H1 (cell line): Measurements from ENCODE around the gene HADHB. TPM values are rescaled to one million over a fixed set of nuclear protein-coding genes. Genes with fewer than 3 reads are reported as not detected.

Experiments used
- CTCF ChIA-PET: fragments of 300-600 bp; sonication (Branson Sonifier 250); formaldehyde crosslinking; loops from one replicate; lab custom pipeline; 2021; ENCODE audit not compliant: partially characterized antibody; lab: Charles Lee
- POLR2A ChIA-PET: fragments of 300-600 bp; sonication (Branson Sonifier 250); formaldehyde crosslinking; loops from one replicate; lab custom pipeline; 2021; ENCODE audit warnings: inconsistent platforms; ENCODE audit not compliant: partially characterized antibody; lab: Charles Lee
- DNase-seq, 2 experiments: peaks; one replicate each; pipeline versions ENCODE4 v3.0.0 to v3.0.0-alpha.2; 2010 to 2022; ENCODE audit warnings: low spot score in 2 of 2, low read depth in 1 of 2, mixed read lengths in 1 of 2
- FAIRE-seq: peaks from 2 replicates; lab custom pipeline; 2011; peaks lifted over from hg19 to GRCh38; lab: Jason Lieb, UNC
- H2AFZ ChIP-seq: 2 replicates; pipeline ENCODE4 v1.8.1; 2012; ENCODE audit warnings: low read length, inconsistent platforms
- H2AK5ac ChIP-seq: 2 replicates; pipeline ENCODE4 v1.6.1; 2013; ENCODE audit warnings: low read depth, low read length
- H2BK120ac ChIP-seq: replicated peaks from 2 replicates; pipeline ENCODE3; 2013; ENCODE audit warnings: low read depth, low read length, inconsistent platforms
- H2BK12ac ChIP-seq: 2 replicates; pipeline ENCODE4 v1.6.1; 2013; ENCODE audit warnings: low read depth, low read length
- H2BK15ac ChIP-seq: 2 replicates; pipeline ENCODE4 v1.6.1; 2013; ENCODE audit warnings: low read length
- H2BK20ac ChIP-seq: 2 replicates; pipeline ENCODE4 v1.6.1; 2013; ENCODE audit warnings: low read length
- H2BK5ac ChIP-seq: 2 replicates; pipeline ENCODE4 v1.6.1; 2013; ENCODE audit warnings: low read depth, low read length
- H3K14ac ChIP-seq: 2 replicates; pipeline ENCODE4 v1.6.1; 2013; ENCODE audit warnings: inconsistent platforms; ENCODE audit not compliant: insufficient read length
- H3K18ac ChIP-seq: 2 replicates; pipeline ENCODE4 v1.6.1; 2013; ENCODE audit warnings: low read length; ENCODE audit errors: extremely low read depth
- H3K23ac ChIP-seq: 2 replicates; pipeline ENCODE4 v1.6.1; 2013; ENCODE audit warnings: inconsistent platforms; ENCODE audit not compliant: insufficient read length
- H3K23me2 ChIP-seq: 2 replicates; pipeline ENCODE4 v1.6.1; 2013; ENCODE audit warnings: low read depth, low read length
- H3K27ac ChIP-seq: 2 replicates; pipeline ENCODE4 v1.6.1; 2011; ENCODE audit warnings: low read depth, low read length, inconsistent platforms
- H3K27me3 ChIP-seq, 4 experiments: replicated peaks in 1 of 4; 1 replicate in 1 of 4; 2 replicates in 3 of 4; pipeline versions ENCODE4 v1.6.1 to v1.8.1; 2011 to 2013; ENCODE audit warnings: low read length in 3 of 4, mild to moderate bottlenecking in 3 of 4, inconsistent platforms in 2 of 4, mixed read lengths in 2 of 4, moderate library complexity in 1 of 4; ENCODE audit not compliant: control insufficient read depth in 3 of 4, insufficient read depth in 3 of 4; ENCODE audit errors: extremely low read depth in 1 of 4
- H3K36me3 ChIP-seq, 4 experiments: 2 replicates each; pipeline versions ENCODE4 v1.6.1 to v1.8.1; 2011 to 2013; ENCODE audit warnings: mild to moderate bottlenecking in 4 of 4, low read length in 3 of 4, moderate library complexity in 2 of 4, control low read depth in 1 of 4, inconsistent platforms in 1 of 4; ENCODE audit not compliant: insufficient read depth in 4 of 4, control insufficient read depth in 2 of 4
- H3K4ac ChIP-seq: replicated peaks from 2 replicates; pipeline ENCODE3; 2013; ENCODE audit warnings: low read length, low read depth, mixed read lengths, inconsistent platforms; ENCODE audit not compliant: insufficient read length
- H3K4me1 ChIP-seq, 4 experiments: replicated peaks in 1 of 4; 1 replicate in 1 of 4; 2 replicates in 3 of 4; pipeline versions ENCODE4 v1.6.1 to v1.8.1; 2011 to 2013; ENCODE audit warnings: low read length in 3 of 4, inconsistent platforms in 2 of 4, mixed read lengths in 1 of 4; ENCODE audit not compliant: insufficient read depth in 4 of 4, control insufficient read depth in 3 of 4
- H3K4me2 ChIP-seq, 2 experiments: 2 replicates each; pipeline versions ENCODE4 v1.6.1 to v1.8.1; 2011 to 2013; ENCODE audit warnings: low read depth in 2 of 2, low read length in 2 of 2, control low read depth in 1 of 2, inconsistent platforms in 1 of 2, mild to moderate bottlenecking in 1 of 2; ENCODE audit not compliant: insufficient read depth in 1 of 2
- H3K4me3 ChIP-seq, 4 experiments: fragments of 200-600, 300-600 bp in 1 of 4; sonication (generic), shearing (Covaris generic), sonication (Bioruptor Twin) in 1 of 4; 2 replicates each; pipeline versions ENCODE4 v1.5.1 to v1.8.1; 2011 to 2016; ENCODE audit warnings: low read length in 4 of 4, low read depth in 3 of 4, control low read depth in 2 of 4, inconsistent platforms in 2 of 4, mild to moderate bottlenecking in 2 of 4, mixed read lengths in 1 of 4, moderate library complexity in 1 of 4; ENCODE audit not compliant: insufficient read depth in 2 of 4; ENCODE audit errors: extremely low read depth in 1 of 4
- H3K56ac ChIP-seq: replicated peaks from 2 replicates; pipeline ENCODE3; 2013; ENCODE audit warnings: low read depth, mild to moderate bottlenecking, mixed read lengths, low read length, inconsistent platforms; ENCODE audit not compliant: insufficient read length
- H3K79me1 ChIP-seq: 2 replicates; pipeline ENCODE4 v1.6.1; 2013; ENCODE audit warnings: low read depth, low read length, control low read depth
- H3K79me2 ChIP-seq, 2 experiments: 2 replicates each; pipeline versions ENCODE4 v1.6.1 to v1.8.1; 2012 to 2013; ENCODE audit warnings: low read length in 2 of 2, mild to moderate bottlenecking in 2 of 2, inconsistent platforms in 1 of 2; ENCODE audit not compliant: insufficient read depth in 2 of 2, control insufficient read depth in 1 of 2
- H3K9ac ChIP-seq, 4 experiments: replicated peaks in 1 of 4; 1 replicate in 1 of 4; 2 replicates in 3 of 4; pipeline versions ENCODE4 v1.6.1 to v1.8.1; 2011 to 2013; ENCODE audit warnings: low read depth in 3 of 4, low read length in 3 of 4, control low read depth in 2 of 4, mild to moderate bottlenecking in 2 of 4, moderate library complexity in 2 of 4, inconsistent platforms in 1 of 4; ENCODE audit errors: extremely low read depth in 1 of 4
- H3K9me3 ChIP-seq, 2 experiments: 2 replicates each; pipeline versions ENCODE4 v1.6.1 to v1.8.1; 2012 to 2013; ENCODE audit warnings: mild to moderate bottlenecking in 2 of 2, moderate library complexity in 2 of 2, control low read depth in 1 of 2, inconsistent platforms in 1 of 2, low read depth in 1 of 2, low read length in 1 of 2, mixed read lengths in 1 of 2; ENCODE audit not compliant: insufficient read depth in 2 of 2
- H4K20me1 ChIP-seq, 2 experiments: replicated peaks in 1 of 2; 2 replicates each; pipeline versions ENCODE3 to v1.8.1; 2011 to 2013; ENCODE audit warnings: inconsistent platforms in 2 of 2, low read length in 2 of 2, mild to moderate bottlenecking in 1 of 2; ENCODE audit not compliant: insufficient read depth in 2 of 2, control insufficient read depth in 1 of 2
- H4K5ac ChIP-seq: 2 replicates; pipeline ENCODE4 v1.6.1; 2013; ENCODE audit warnings: low read length, low read depth, mixed read lengths, inconsistent platforms; ENCODE audit not compliant: insufficient read length
- H4K8ac ChIP-seq: 2 replicates; pipeline ENCODE4 v1.8.0; 2013; ENCODE audit warnings: mild to moderate bottlenecking, moderate library complexity, low read length, inconsistent platforms; ENCODE audit not compliant: insufficient read depth; ENCODE audit errors: extremely low read depth
- H4K91ac ChIP-seq: replicated peaks from 2 replicates; pipeline ENCODE3; 2013; ENCODE audit warnings: low read length, mixed read lengths, inconsistent platforms; ENCODE audit not compliant: insufficient read length
- RAD21 ChIP-seq, 2 experiments: IDR thresholded peaks in 1 of 2; conservative IDR thresholded peaks in 1 of 2; 2 replicates each; pipeline ENCODE4 v1.6.1; 2011; ENCODE audit warnings: low read depth in 2 of 2, low read length in 2 of 2, improper control_type of control experiment in 1 of 2, inconsistent platforms in 1 of 2, mild to moderate bottlenecking in 1 of 2, moderate library complexity in 1 of 2
- TBP ChIP-seq: IDR thresholded peaks from 2 replicates; pipeline ENCODE4 v1.6.1; 2011; ENCODE audit warnings: low read depth, low read length, improper control_type of control experiment
- WGBS, 2 experiments: shearing (Covaris generic) in 1 of 2; methylation state at CpG; one replicate each; pipeline versions ENCODE4 v1.1.6 to v1.1.7; 2013 to 2015; ENCODE audit warnings: low lambda C conversion rate in 2 of 2, mixed read lengths in 2 of 2, inconsistent platforms in 1 of 2, low coverage in 1 of 2, missing lambda C conversion rate in 1 of 2; ENCODE audit not compliant: insufficient replicate concordance in 2 of 2, insufficient coverage in 1 of 2, insufficient read length in 1 of 2; ENCODE audit errors: extremely low coverage in 1 of 2, missing lambda C conversion rate in 1 of 2; 5-methylcytosine and 5-hydroxymethylcytosine counted together
- polyA plus RNA-seq, 7 experiments: library from polyadenylated mRNA; depleted of rRNA in 3 of 7; stranded (reverse) in 5 of 7; unstranded in 2 of 7; fragments of >200 nt in 5 of 7; fragments of 200-250 nt in 2 of 7; gene quantifications; 1 replicate in 5 of 7; 2 replicates in 1 of 7; 4 replicates in 1 of 7; pipeline versions ENCODE4 v1.2.1 to v1.2.3, GENCODE V29; 2011 to 2013; ENCODE audit warnings: missing spikeins in 2 of 7, mixed read lengths in 2 of 7
- total RNA-seq: library from RNA; stranded (reverse); fragmentation: NEBNext Ultra II Directional; extraction: Animal tissue kit (Norgen Biotek cat#: 25700); gene quantifications from 2 replicates; pipeline ENCODE4 v1.2.1, GENCODE V29; 2021

The HADHB gene
- total and polyA plus RNA-seq, 2 of the 8 experiments (the other 6 are each of a cell fraction or from before 2014, with no cell fraction given) = 47.7 to 52.3 TPM

DNA sequence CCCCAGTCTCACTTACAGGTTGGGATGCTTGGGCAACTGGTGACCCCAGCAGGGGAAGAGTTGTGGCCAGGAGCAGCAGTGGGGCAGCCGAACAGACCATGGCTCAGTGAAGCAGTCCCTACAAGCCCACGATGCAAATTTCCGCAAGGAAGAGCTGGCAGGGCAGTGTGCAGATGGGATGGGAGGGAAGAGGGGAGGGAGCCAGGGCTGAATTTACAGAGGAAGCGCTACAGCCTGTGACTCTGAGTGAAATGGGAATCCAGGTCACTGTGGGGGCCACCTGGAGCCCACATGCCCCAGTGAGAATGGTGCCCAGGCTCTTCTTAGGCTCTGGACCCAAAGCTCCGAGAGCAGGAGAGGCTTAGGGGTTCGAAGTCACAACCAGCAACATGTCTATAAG lies 74.2 kb downstream of the HADHB start:
- peak overlapping the region; percentile 6 for H4K5ac ChIP-seq
- no peaks in the 10 kb centered on the region for H3K36me3 ChIP-seq
- no peak overlapping the region for H3K56ac ChIP-seq
- H4K20me1 ChIP-seq = no peaks in the 10 kb centered on the region
- POLR2A ChIA-PET = interaction anchor here (0.7 to 5.1 kb wide), 6 partner anchors 9 to 140 kb away, joined by 3 to 35 read pairs (median 4); partner anchors contain the start of gene SELENOI
- no peak overlapping the region for H3K23ac ChIP-seq
- CTCF ChIA-PET = interaction anchor here (0.9 to 4.6 kb wide), 9 partner anchors 8 to 142 kb away, joined by 3 to 24 read pairs (median 3); no protein-coding TSS in a partner anchor
- H3K14ac ChIP-seq = no peak overlapping the region
- peak overlapping the region; percentile 39 for H3K18ac ChIP-seq
- H3K27me3 ChIP-seq = no peaks in the 10 kb centered on the region
- no peaks in the 10 kb centered on the region for H3K79me2 ChIP-seq
- no peak overlapping the region for H2AK5ac ChIP-seq
- H2BK12ac ChIP-seq = no peak overlapping the region
- peak overlapping the region; percentile 27 for H2BK20ac ChIP-seq
- H3K4me3 ChIP-seq = peak overlapping the region in 1 of 4 experiments; percentile 35; a peak in 1 of 8 replicates
- H2AFZ ChIP-seq = peak overlapping the region; percentile 79; the same call in 1 of the 2 replicates
- H3K9ac ChIP-seq = no peak overlapping the region
- H4K91ac ChIP-seq = peak overlapping the region; percentile 22
- H2BK120ac ChIP-seq = no peak overlapping the region
- FAIRE-seq = no peak
- no peak overlapping the region for H3K4ac ChIP-seq
- H3K27ac ChIP-seq = no peak overlapping the region
- no peaks in the 10 kb centered on the region for H3K23me2 ChIP-seq
- TF ChIP-seq RAD21 (IDR thresholded peaks at IDR 0.05 in 1 of 2, conservative IDR thresholded peaks at IDR 0.05 in 1 of 2; ENCODE audit: low read depth in 2 of 2, low read length in 2 of 2) (0 out of 4 replicates have a peak, but pooled peaks of 1 of the 2 experiments have one; percentile 1), TBP (no peak)
- TF ChIP-seq, all 59 proteins: peak for 1
- no peak overlapping the region for H4K8ac ChIP-seq
- no peaks in the 10 kb centered on the region for H3K9me3 ChIP-seq
- no peak for DNase-seq
- WGBS, 2 experiments = 58% methylated on average over 6 of the region's 6 CpGs; no CpG with 5 or more reads in 1 of the 2 experiments
- H3K79me1 ChIP-seq = no peaks in the 10 kb centered on the region
- H3K4me1 ChIP-seq = peaks cover 0 to 7% (median 3%) of the 10 kb centered on the region in 4 experiments; a peak in 4 of 7 replicates
- peak overlapping the region; percentile 64; the same call in 1 of the 2 replicates for H2BK5ac ChIP-seq
- peak overlapping the region; percentile 17 to 62; a peak in 3 of 4 replicates for H3K4me2 ChIP-seq
- no peak overlapping the region for H2BK15ac ChIP-seq
